GM23338 (cell line): ENCODE results near the gene DEFB115. TPM values are rescaled to one million over a fixed set of nuclear protein-coding genes. Genes with fewer than 3 reads are reported as not detected.

Source experiments
- ATAC-seq: fragments of 200-7000 bp; cut with Tn5 transposase; 3 replicates; pipeline ENCODE4 v1.9.1; 2020
- DNase-seq: peaks from one replicate; pipeline ENCODE4 v3.0.0-alpha.2; 2015; ENCODE audit warnings: low spot score
- H2AFZ ChIP-seq: fragments of 200-600 bp; sonication (generic); 2 replicates; pipeline ENCODE4 v1.8.0; 2016; ENCODE audit warnings: antibody characterized with exemption, mild to moderate bottlenecking, moderate library complexity
- H3F3A ChIP-seq: fragments of 200-600 bp; sonication (generic); replicated peaks from 2 replicates; pipeline ENCODE4 v1.8.0; 2017; ENCODE audit warnings: antibody characterized with exemption, mixed run types, low read depth
- H3K27ac ChIP-seq: fragments of 200-600 bp; sonication (generic); 2 replicates; pipeline ENCODE4 v1.6.1; 2016; ENCODE audit warnings: low read depth
- H3K27me3 ChIP-seq: fragments of 200-600 bp; sonication (generic); 2 replicates; pipeline ENCODE4 v1.8.0; 2016; ENCODE audit warnings: mild to moderate bottlenecking, mixed run types, moderate library complexity; ENCODE audit not compliant: insufficient read depth
- H3K36me3 ChIP-seq: fragments of 200-600 bp; sonication (generic); 2 replicates; pipeline ENCODE4 v1.8.0; 2016; ENCODE audit warnings: mild to moderate bottlenecking; ENCODE audit not compliant: insufficient read depth
- H3K4me1 ChIP-seq: fragments of 200-600 bp; sonication (generic); 2 replicates; pipeline ENCODE4 v1.8.0; 2016; ENCODE audit warnings: mild to moderate bottlenecking, moderate library complexity; ENCODE audit not compliant: insufficient read depth
- H3K4me2 ChIP-seq: fragments of 200-600 bp; sonication (generic); 2 replicates; pipeline ENCODE4 v1.7.1; 2017; ENCODE audit warnings: mixed run types
- H3K4me3 ChIP-seq: fragments of 200-600 bp; sonication (generic); 2 replicates; pipeline ENCODE4 v1.6.1; 2016; ENCODE audit warnings: mixed run types
- H3K79me2 ChIP-seq: fragments of 200-600 bp; sonication (generic); replicated peaks from 2 replicates; pipeline ENCODE4 v1.8.0; 2017; ENCODE audit warnings: mild to moderate bottlenecking; ENCODE audit not compliant: insufficient read depth
- H3K9me2 ChIP-seq: fragments of 200-600 bp; sonication (generic); 2 replicates; pipeline ENCODE4 v1.8.0; 2017; ENCODE audit not compliant: insufficient read depth
- H4K20me1 ChIP-seq: fragments of 200-600 bp; sonication (generic); replicated peaks from 2 replicates; pipeline ENCODE4 v1.8.0; 2017; ENCODE audit warnings: mild to moderate bottlenecking; ENCODE audit not compliant: insufficient read depth
- H3K27ac Mint-ChIP-seq: 2 replicates; pipeline ENCODE4 v1.8.0; 2020; ENCODE audit warnings: inconsistent platforms, mild to moderate bottlenecking, moderate library complexity, mixed read lengths
- H3K27me3 Mint-ChIP-seq: 3 replicates; pipeline ENCODE4 v1.8.0; 2022; ENCODE audit warnings: low read depth, mild to moderate bottlenecking, moderate library complexity, mixed read lengths, inconsistent platforms; ENCODE audit not compliant: insufficient read depth, poor library complexity
- H3K36me3 Mint-ChIP-seq: 3 replicates; pipeline ENCODE4 v1.8.0; 2021; ENCODE audit warnings: low read depth, mild to moderate bottlenecking, inconsistent platforms, moderate library complexity, mixed read lengths
- H3K4me1 Mint-ChIP-seq: 3 replicates; pipeline ENCODE4 v1.8.0; 2020; ENCODE audit warnings: mild to moderate bottlenecking, inconsistent platforms, mixed read lengths
- H3K4me3 Mint-ChIP-seq: 3 replicates; pipeline ENCODE4 v1.8.0; 2021; ENCODE audit warnings: moderate library complexity, mild to moderate bottlenecking, inconsistent platforms, mixed read lengths
- H3K9me3 Mint-ChIP-seq: 3 replicates; pipeline ENCODE4 v1.8.0; 2020; ENCODE audit warnings: moderate library complexity, mild to moderate bottlenecking, inconsistent platforms, mixed read lengths
- CREB1 ChIP-seq: fragments of 250-450 bp; sonication (Bioruptor Pico); IDR thresholded peaks from 2 replicates; pipeline ENCODE4 v1.5.0; 2020; ENCODE audit warnings: low read depth, mild to moderate bottlenecking, moderate library complexity
- EZH2phosphoT487 ChIP-seq: fragments of 200-600 bp; sonication (generic); IDR thresholded peaks from one replicate; pipeline ENCODE4 v1.8.1; 2018; ENCODE audit warnings: antibody characterized with exemption; ENCODE audit not compliant: unreplicated experiment
- JUNB ChIP-seq: IDR thresholded peaks from one replicate; pipeline ENCODE4 v1.6.1; 2016; ENCODE audit warnings: antibody characterized with exemption; ENCODE audit not compliant: unreplicated experiment
- NANOG ChIP-seq: IDR thresholded peaks from 2 replicates; pipeline ENCODE4 v1.6.1; 2016; ENCODE audit warnings: antibody characterized with exemption, borderline replicate concordance
- POLR2AphosphoS5 ChIP-seq: IDR thresholded peaks from 2 replicates; pipeline ENCODE4 v1.6.1; 2016; ENCODE audit warnings: antibody characterized with exemption, low read depth
- ZNF114 ChIP-seq: fragments of 250-450 bp; sonication (Bioruptor Pico); IDR thresholded peaks from 2 replicates; pipeline ENCODE4 v1.5.0; 2020; ENCODE audit warnings: mild to moderate bottlenecking, moderate library complexity
- ZNF331 ChIP-seq: fragments of 250-450 bp; sonication (Bioruptor Pico); IDR thresholded peaks from 2 replicates; pipeline ENCODE4 v1.5.0; 2020; ENCODE audit warnings: low read depth, mild to moderate bottlenecking, moderate library complexity
- polyA plus RNA-seq: library from polyadenylated mRNA; unstranded; fragments of >200 nt; fragmentation: Nextera tagmentation; extraction: Ambion mirVana; gene quantifications from 2 replicates; pipeline ENCODE4 v1.2.1, GENCODE V29; 2016
- total RNA-seq: library from RNA; depleted of rRNA; stranded (reverse); fragments of >200 nt; shearing (Covaris generic); gene quantifications from 2 replicates; pipeline ENCODE4 v1.2.3, GENCODE V29; 2014
- TF ChIP-seq, protein P1 (sequence below): fragments of 250-450 bp; sonication (Bioruptor Pico); IDR thresholded peaks from 2 replicates; pipeline ENCODE4 v1.5.0; 2020; ENCODE audit warnings: mild to moderate bottlenecking, moderate library complexity
- TF ChIP-seq, protein P2 (sequence below): IDR thresholded peaks from 2 replicates; pipeline ENCODE4 v1.6.1; 2016; ENCODE audit warnings: antibody characterized with exemption
- TF ChIP-seq, protein P3 (sequence below): IDR thresholded peaks from one replicate; pipeline ENCODE4 v1.6.1; 2018; ENCODE audit warnings: antibody characterized with exemption; ENCODE audit not compliant: unreplicated experiment
- TF ChIP-seq, protein P4 (sequence below), 2 experiments: fragments of 200-600 bp in 1 of 2; sonication (generic) in 1 of 2; conservative IDR thresholded peaks; 2 replicates each; pipeline versions ENCODE4 v1.5.1 to v1.6.1; 2016 to 2017; ENCODE audit warnings: antibody characterized with exemption in 2 of 2, low read depth in 2 of 2, mild to moderate bottlenecking in 2 of 2, moderate library complexity in 1 of 2

DEFB115 gene
- total and polyA plus RNA-seq, 2 experiments from 2014 or later: 1.1 TPM; not detected in 1

DNA sequence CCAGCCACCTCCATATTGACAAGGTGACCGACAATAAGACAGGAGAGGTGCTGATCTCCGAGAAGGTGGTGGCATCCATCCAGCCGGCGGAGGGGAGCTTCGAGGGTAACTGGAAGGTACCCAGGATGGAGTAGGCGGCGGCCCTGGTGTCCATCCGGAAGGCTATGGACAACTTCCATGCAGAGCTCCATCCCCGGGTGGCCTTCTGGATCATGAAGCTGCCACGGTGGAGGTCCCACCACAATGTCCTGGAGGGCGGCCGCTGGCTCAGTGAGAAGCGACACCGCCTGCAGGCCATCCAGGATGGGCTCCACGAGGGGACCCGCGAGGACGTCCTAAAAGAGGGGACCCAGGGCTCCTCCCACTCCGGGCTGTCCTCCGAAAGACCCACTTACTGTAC lies 17.0 kb downstream of the DEFB115 start (continued):
- TF ChIP-seq, protein P1, sequence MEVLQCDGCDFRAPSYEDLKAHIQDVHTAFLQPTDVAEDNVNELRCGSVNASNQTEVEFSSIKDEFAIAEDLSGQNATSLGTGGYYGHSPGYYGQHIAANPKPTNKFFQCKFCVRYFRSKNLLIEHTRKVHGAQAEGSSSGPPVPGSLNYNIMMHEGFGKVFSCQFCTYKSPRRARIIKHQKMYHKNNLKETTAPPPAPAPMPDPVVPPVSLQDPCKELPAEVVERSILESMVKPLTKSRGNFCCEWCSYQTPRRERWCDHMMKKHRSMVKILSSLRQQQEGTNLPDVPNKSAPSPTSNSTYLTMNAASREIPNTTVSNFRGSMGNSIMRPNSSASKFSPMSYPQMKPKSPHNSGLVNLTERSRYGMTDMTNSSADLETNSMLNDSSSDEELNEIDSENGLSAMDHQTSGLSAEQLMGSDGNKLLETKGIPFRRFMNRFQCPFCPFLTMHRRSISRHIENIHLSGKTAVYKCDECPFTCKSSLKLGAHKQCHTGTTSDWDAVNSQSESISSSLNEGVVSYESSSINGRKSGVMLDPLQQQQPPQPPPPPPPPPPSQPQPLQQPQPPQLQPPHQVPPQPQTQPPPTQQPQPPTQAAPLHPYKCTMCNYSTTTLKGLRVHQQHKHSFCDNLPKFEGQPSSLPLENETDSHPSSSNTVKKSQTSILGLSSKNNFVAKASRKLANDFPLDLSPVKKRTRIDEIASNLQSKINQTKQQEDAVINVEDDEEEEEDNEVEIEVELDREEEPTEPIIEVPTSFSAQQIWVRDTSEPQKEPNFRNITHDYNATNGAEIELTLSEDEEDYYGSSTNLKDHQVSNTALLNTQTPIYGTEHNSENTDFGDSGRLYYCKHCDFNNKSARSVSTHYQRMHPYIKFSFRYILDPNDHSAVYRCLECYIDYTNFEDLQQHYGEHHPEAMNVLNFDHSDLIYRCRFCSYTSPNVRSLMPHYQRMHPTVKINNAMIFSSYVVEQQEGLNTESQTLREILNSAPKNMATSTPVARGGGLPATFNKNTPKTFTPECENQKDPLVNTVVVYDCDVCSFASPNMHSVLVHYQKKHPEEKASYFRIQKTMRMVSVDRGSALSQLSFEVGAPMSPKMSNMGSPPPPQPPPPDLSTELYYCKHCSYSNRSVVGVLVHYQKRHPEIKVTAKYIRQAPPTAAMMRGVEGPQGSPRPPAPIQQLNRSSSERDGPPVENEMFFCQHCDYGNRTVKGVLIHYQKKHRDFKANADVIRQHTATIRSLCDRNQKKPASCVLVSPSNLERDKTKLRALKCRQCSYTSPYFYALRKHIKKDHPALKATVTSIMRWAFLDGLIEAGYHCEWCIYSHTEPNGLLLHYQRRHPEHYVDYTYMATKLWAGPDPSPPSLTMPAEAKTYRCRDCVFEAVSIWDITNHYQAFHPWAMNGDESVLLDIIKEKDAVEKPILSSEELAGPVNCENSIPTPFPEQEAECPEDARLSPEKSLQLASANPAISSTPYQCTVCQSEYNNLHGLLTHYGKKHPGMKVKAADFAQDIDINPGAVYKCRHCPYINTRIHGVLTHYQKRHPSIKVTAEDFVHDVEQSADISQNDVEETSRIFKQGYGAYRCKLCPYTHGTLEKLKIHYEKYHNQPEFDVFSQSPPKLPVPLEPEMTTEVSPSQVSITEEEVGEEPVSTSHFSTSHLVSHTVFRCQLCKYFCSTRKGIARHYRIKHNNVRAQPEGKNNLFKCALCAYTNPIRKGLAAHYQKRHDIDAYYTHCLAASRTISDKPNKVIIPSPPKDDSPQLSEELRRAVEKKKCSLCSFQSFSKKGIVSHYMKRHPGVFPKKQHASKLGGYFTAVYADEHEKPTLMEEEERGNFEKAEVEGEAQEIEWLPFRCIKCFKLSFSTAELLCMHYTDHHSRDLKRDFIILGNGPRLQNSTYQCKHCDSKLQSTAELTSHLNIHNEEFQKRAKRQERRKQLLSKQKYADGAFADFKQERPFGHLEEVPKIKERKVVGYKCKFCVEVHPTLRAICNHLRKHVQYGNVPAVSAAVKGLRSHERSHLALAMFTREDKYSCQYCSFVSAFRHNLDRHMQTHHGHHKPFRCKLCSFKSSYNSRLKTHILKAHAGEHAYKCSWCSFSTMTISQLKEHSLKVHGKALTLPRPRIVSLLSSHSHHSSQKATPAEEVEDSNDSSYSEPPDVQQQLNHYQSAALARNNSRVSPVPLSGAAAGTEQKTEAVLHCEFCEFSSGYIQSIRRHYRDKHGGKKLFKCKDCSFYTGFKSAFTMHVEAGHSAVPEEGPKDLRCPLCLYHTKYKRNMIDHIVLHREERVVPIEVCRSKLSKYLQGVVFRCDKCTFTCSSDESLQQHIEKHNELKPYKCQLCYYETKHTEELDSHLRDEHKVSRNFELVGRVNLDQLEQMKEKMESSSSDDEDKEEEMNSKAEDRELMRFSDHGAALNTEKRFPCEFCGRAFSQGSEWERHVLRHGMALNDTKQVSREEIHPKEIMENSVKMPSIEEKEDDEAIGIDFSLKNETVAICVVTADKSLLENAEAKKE (CRISPR knock-in tag): no peak
- no peak for TF ChIP-seq CREB1
- TF ChIP-seq, protein P2, sequence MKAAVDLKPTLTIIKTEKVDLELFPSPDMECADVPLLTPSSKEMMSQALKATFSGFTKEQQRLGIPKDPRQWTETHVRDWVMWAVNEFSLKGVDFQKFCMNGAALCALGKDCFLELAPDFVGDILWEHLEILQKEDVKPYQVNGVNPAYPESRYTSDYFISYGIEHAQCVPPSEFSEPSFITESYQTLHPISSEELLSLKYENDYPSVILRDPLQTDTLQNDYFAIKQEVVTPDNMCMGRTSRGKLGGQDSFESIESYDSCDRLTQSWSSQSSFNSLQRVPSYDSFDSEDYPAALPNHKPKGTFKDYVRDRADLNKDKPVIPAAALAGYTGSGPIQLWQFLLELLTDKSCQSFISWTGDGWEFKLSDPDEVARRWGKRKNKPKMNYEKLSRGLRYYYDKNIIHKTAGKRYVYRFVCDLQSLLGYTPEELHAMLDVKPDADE: no peak

DNA sequence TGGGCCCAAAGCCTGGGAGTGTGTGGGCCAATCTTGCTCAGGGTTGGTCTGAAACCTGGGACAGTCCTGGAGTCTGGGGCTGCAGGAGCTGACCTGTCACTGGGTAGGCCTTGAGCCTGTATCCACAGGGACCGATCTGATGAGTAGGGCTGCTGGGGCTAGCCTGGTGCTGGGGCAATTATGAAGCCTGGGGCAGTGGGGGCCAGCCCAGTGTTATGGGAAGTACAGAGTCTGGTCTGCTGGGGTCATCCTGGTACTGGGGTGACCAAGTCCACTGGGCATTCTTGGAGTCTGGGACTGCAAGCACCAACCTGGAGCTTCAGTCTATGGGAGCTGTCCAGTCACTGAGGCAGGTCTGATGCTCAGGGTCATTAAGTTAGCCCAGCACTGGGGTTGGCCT lies 20.7 kb downstream of the DEFB115 start:
- Histone ChIP-seq H3K9me2 (no peaks in the 10 kb centered on the region), H4K20me1 (no peaks in the 10 kb centered on the region), H3K27ac (no peak overlapping the region), H3K4me2 (no peak overlapping the region), H3K79me2 (no peaks in the 10 kb centered on the region), H3K4me3 (no peak overlapping the region), H2AFZ (no peak overlapping the region), H3K4me1 (no peaks in the 10 kb centered on the region), H3K36me3 (peaks cover 30% of the 10 kb centered on the region), H3K27me3 (no peaks in the 10 kb centered on the region), H3F3A (no peaks in the 10 kb centered on the region)
- DNase-seq (no peak), ATAC-seq (no peak)
- no peak overlapping the region for H3K27ac Mint-ChIP-seq
- peaks cover 8% of the 10 kb centered on the region for H3K27me3 Mint-ChIP-seq
- TF ChIP-seq EZH2phosphoT487 (no peak), NANOG (no peak), POLR2AphosphoS5 (no peak), CREB1 (no peak), JUNB (no peak), ZNF114 (CRISPR knock-in tag) (no peak), ZNF331 (CRISPR knock-in tag) (no peak)
- TF ChIP-seq, protein P2: no peak
- TF ChIP-seq, protein P3, sequence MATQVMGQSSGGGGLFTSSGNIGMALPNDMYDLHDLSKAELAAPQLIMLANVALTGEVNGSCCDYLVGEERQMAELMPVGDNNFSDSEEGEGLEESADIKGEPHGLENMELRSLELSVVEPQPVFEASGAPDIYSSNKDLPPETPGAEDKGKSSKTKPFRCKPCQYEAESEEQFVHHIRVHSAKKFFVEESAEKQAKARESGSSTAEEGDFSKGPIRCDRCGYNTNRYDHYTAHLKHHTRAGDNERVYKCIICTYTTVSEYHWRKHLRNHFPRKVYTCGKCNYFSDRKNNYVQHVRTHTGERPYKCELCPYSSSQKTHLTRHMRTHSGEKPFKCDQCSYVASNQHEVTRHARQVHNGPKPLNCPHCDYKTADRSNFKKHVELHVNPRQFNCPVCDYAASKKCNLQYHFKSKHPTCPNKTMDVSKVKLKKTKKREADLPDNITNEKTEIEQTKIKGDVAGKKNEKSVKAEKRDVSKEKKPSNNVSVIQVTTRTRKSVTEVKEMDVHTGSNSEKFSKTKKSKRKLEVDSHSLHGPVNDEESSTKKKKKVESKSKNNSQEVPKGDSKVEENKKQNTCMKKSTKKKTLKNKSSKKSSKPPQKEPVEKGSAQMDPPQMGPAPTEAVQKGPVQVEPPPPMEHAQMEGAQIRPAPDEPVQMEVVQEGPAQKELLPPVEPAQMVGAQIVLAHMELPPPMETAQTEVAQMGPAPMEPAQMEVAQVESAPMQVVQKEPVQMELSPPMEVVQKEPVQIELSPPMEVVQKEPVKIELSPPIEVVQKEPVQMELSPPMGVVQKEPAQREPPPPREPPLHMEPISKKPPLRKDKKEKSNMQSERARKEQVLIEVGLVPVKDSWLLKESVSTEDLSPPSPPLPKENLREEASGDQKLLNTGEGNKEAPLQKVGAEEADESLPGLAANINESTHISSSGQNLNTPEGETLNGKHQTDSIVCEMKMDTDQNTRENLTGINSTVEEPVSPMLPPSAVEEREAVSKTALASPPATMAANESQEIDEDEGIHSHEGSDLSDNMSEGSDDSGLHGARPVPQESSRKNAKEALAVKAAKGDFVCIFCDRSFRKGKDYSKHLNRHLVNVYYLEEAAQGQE: no peak
- TF ChIP-seq, protein P4, sequence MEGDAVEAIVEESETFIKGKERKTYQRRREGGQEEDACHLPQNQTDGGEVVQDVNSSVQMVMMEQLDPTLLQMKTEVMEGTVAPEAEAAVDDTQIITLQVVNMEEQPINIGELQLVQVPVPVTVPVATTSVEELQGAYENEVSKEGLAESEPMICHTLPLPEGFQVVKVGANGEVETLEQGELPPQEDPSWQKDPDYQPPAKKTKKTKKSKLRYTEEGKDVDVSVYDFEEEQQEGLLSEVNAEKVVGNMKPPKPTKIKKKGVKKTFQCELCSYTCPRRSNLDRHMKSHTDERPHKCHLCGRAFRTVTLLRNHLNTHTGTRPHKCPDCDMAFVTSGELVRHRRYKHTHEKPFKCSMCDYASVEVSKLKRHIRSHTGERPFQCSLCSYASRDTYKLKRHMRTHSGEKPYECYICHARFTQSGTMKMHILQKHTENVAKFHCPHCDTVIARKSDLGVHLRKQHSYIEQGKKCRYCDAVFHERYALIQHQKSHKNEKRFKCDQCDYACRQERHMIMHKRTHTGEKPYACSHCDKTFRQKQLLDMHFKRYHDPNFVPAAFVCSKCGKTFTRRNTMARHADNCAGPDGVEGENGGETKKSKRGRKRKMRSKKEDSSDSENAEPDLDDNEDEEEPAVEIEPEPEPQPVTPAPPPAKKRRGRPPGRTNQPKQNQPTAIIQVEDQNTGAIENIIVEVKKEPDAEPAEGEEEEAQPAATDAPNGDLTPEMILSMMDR (conservative IDR thresholded peaks at IDR 0.05; ENCODE audit: low read depth in 2 of 2): no peak
- H3K9me3 Mint-ChIP-seq: peaks cover 96% of the 10 kb centered on the region
- no peaks in the 10 kb centered on the region for H3K4me1 Mint-ChIP-seq
- peaks cover 51% of the 10 kb centered on the region for H3K36me3 Mint-ChIP-seq
- no peak overlapping the region for H3K4me3 Mint-ChIP-seq
